Measurements from ENCODE around the gene DENND5A.

Gene DENND5A

GRCh38 chr11:9137293-9138132 lies 127.6 kb downstream of the DENND5A start:
- H3K4me3 Mint-ChIP-seq = no peak overlapping the region
- H3K9me3 Mint-ChIP-seq = no peaks in the 10 kb centered on the region
- H3K27ac Mint-ChIP-seq = peak overlapping the region in 2 of 3 experiments; percentile 5 to 15
- H3K27me3 Mint-ChIP-seq (ENCODE audit: low read depth) = no peaks in the 10 kb centered on the region
- peaks cover 52% of the 10 kb centered on the region for H3K36me3 Mint-ChIP-seq (ENCODE audit: low read depth)
- H3K4me1 Mint-ChIP-seq = peaks cover 9% of the 10 kb centered on the region
- peak; percentile 85 to 94 (median 91) for TF ChIP-seq CTCF (IDR thresholded peaks at IDR 0.05; ENCODE audit: unreplicated experiment in 3 of 3)

GRCh38 chr11:9136741-9137140 lies 128.4 kb downstream of the DENND5A start:
- no peak for TF ChIP-seq CTCF (IDR thresholded peaks at IDR 0.05; ENCODE audit: unreplicated experiment in 3 of 3)
- Mint-ChIP-seq H3K36me3 (ENCODE audit: low read depth) (peaks cover 48% of the 10 kb centered on the region), H3K27ac (no peak overlapping the region), H3K4me3 (no peak overlapping the region), H3K27me3 (ENCODE audit: low read depth) (no peaks in the 10 kb centered on the region), H3K9me3 (no peaks in the 10 kb centered on the region), H3K4me1 (peaks cover 9% of the 10 kb centered on the region)

- Mint-ChIP-seq H3K27me3 (ENCODE audit: low read depth) (no peaks in the 10 kb centered on the region), H3K4me1 (peaks cover 6% of the 10 kb centered on the region), H3K9me3 (peaks cover 2% of the 10 kb centered on the region), H3K4me3 (no peak overlapping the region), H3K27ac (no peak overlapping the region), H3K36me3 (ENCODE audit: low read depth) (peaks cover 38% of the 10 kb centered on the region)
- TF ChIP-seq CTCF (IDR thresholded peaks at IDR 0.05; ENCODE audit: unreplicated experiment in 3 of 3) = no peak
Observed at GRCh38 chr11:9133956-9134355, 131.2 kb downstream of the DENND5A start.

- no peaks in the 10 kb centered on the region for H3K27me3 Mint-ChIP-seq (ENCODE audit: low read depth)
- no peak overlapping the region for H3K4me3 Mint-ChIP-seq
- TF ChIP-seq CTCF (IDR thresholded peaks at IDR 0.05; ENCODE audit: unreplicated experiment in 3 of 3) = no peak
- no peak overlapping the region for H3K27ac Mint-ChIP-seq
- peaks cover 4% of the 10 kb centered on the region for H3K9me3 Mint-ChIP-seq
- H3K4me1 Mint-ChIP-seq = no peaks in the 10 kb centered on the region
- peaks cover 40% of the 10 kb centered on the region for H3K36me3 Mint-ChIP-seq (ENCODE audit: low read depth)
Observed at GRCh38 chr11:9132203-9132878, 132.8 kb downstream of the DENND5A start.

DNA sequence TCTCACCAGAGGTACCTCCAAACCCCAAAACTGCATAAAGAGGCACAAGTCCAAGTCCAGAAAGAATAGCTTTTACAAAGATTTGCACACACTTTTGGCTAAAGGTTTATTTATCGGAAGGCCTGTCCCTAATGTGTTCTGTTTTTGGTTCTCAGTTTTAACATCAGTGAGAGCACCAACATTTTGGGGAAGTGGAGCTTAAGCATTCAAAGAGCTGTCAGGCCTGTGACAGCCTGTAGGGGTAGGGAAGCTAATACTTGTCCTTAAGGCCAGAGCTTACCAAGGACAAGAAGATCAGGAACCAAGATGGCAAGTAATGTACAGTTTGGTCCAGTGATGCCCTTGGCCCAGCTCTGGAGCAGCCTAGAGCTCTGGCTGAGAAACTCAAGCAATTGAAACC lies 134.9 kb downstream of the DENND5A start:
- Mint-ChIP-seq H3K9me3 (peaks cover 6% of the 10 kb centered on the region), H3K4me3 (no peak overlapping the region), H3K27ac (no peak overlapping the region), H3K4me1 (no peaks in the 10 kb centered on the region), H3K36me3 (ENCODE audit: low read depth) (peaks cover 39% of the 10 kb centered on the region), H3K27me3 (ENCODE audit: low read depth) (no peaks in the 10 kb centered on the region)
- no peak for TF ChIP-seq CTCF (IDR thresholded peaks at IDR 0.05; ENCODE audit: unreplicated experiment in 3 of 3)
